GM12874 (cell line): ENCODE results near the gene SLITRK3.
A peak's percentile ranks its signal among the peaks of the same experiment; 100 is the strongest.

ENCODE experiments used
- TF ChIP-seq, protein P1 (sequence below): IDR thresholded peaks from 2 replicates; pipeline ENCODE4 v1.5.1; 2011; ENCODE audit warnings: low read depth, mild to moderate bottlenecking, control low read depth, low read length, moderate library complexity; ENCODE audit not compliant: insufficient read depth

SLITRK3 gene

DNA sequence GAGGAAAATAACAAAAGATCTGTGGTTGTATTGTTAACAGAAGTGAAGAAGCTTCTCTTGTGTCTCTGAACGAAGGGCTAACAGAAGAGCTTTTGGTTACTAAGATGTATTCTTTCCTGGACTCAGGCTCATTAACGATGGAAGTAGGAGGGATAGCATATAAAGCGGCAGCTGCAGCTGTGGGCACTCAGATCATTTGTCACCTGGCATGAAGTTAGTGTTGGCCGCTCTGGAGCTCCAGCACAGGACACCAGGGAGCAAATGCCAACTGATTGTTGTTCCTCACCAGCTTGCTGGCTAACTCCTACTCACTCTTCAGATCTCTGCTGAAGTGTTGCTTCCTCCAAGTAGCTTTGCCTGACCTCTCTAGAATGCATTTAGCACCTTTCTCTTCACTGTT lies 15.5 kb upstream of the SLITRK3 start:
- TF ChIP-seq, protein P1, sequence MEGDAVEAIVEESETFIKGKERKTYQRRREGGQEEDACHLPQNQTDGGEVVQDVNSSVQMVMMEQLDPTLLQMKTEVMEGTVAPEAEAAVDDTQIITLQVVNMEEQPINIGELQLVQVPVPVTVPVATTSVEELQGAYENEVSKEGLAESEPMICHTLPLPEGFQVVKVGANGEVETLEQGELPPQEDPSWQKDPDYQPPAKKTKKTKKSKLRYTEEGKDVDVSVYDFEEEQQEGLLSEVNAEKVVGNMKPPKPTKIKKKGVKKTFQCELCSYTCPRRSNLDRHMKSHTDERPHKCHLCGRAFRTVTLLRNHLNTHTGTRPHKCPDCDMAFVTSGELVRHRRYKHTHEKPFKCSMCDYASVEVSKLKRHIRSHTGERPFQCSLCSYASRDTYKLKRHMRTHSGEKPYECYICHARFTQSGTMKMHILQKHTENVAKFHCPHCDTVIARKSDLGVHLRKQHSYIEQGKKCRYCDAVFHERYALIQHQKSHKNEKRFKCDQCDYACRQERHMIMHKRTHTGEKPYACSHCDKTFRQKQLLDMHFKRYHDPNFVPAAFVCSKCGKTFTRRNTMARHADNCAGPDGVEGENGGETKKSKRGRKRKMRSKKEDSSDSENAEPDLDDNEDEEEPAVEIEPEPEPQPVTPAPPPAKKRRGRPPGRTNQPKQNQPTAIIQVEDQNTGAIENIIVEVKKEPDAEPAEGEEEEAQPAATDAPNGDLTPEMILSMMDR = no peak

DNA sequence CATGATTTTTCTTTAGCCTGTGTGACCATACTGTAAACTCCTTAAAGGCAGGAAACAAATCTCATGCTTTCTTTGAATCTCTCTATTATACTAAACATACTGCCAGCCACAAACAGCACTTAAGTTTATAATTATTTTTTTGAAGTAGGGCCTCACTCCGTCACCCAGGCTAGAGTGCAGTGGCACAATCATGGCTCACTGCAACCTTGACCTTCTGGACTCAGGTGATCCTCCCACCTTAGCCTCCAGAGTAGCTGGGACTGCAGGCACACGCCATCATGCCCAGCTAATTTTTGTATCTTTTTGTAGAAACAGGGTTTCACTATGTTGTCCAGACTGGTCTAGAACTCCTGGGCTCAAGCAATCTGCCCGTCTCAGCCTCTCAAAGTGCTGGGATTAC lies 14.5 kb upstream of the SLITRK3 start:
- TF ChIP-seq, protein P1 = no peak

DNA sequence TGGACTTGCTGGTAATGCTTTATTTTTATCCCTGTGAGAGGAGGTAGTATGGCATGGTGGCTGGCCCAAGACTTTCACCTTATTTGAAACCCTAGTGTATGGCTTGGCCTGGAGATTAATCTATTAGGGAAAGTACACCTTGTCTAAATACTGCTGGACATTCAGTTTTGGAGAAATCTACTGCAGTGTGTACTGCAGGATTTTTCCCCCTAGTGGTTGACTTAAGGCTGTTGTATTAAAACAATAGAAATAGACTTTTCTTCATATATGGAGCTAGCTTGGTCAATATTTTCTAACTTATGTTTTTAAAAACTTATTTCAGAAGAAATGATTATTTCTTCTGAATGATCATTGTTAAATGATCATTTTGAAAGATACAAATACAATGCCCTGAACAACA lies 13.9 kb upstream of the SLITRK3 start:
- TF ChIP-seq, protein P1 = no peak

DNA sequence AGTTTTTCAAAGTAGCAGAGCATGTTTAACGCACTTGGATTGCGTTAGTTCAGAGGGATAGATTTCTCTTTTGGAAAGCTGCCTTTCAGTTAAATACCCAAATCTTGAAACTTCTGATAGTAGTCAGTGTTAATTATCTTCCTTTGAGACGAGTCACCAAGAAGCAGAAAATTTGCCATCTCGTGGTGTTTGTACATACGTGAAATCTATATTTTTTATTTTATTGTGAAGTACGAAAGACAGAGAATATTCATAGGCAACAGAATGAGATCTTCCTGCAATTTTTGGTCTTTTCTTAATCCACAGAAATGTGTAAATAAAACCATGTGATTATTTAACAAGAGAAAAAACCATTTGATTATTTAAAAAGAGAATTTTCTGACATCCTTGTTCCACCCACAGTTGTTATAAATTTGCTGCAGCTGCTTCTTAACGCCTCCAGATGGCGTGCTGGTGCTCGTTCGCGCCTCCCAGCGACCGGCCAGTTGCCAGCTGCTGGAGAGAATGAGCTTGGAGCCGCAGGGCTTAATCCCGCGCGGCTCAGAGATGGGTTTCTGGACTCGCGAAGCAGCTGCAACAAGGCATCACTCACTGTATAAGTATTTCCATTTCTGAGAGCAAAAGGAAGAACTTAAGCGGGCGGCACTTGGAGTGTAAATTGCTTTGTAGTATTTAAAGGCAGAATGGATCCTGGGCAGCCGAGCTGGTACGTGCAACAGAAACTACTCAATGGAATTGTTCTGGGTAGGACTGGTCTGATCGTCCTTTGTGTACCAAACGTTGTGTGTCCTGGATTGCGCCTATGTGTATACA lies 10.5 kb upstream of the SLITRK3 start:
- TF ChIP-seq, protein P1 = peak; percentile 82

DNA sequence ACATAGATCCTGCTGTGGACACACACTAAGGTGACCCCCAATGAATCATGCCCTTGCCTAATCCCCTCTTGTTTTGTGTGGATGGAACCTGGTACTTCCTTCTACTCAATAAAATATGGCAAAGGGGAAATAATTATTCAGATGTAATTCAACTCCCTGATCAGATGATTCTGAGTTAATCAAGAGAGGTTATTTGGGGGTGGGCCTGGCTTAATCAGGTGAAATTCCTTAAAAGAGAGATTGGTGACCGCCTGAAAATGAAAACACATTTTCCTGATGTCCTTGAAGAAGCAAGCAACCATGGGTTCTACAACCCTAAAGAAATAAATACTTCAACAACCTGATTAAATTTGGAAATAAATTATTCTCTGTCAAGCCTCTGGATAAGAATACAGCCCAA lies 8.3 kb upstream of the SLITRK3 start:
- TF ChIP-seq, protein P1 = no peak

DNA sequence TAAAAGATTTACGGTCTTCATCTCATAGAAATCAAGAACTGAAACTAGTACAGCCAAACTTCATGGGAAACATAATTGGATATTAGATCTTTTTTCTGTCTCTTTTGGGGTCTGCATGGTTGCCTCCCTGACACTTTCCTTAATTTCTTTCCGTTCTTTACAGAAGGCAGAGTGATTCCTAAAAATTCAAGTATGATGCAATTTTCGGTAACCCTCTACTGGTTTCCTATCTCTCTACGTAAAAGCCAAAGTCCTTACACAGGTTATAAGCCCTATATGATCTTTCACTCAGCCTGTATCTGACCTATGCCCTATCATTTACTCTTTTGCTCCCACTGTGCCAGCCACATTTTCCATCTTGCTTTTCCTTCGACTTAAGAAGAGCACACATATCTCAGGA lies 6.8 kb upstream of the SLITRK3 start:
- TF ChIP-seq, protein P1 = no peak

DNA sequence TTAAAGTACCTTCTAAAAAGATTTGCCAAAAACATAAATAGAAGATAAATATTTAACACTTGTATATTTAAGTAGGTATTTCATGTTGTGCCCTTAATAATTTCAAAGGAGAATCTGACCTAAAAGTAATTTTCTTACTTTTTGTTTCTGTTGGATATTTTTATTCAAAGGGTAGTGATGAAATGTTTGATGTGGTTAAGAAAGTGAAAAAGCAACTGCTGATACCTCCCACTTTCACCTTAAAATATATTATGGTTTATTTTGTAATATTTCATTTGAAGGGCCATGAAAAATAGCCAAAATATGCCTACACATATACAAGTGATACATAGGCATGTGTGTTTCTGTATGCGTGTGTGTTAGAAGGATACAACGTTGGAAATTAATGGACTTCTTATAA lies 5.8 kb upstream of the SLITRK3 start:
- TF ChIP-seq, protein P1 = no peak
